SKM-1 treated with dmso at 0.1 percent for 144 hours (cell line): ENCODE data around the gene PDE3A.

Experiments used
- DNase-seq: peaks from one replicate; lab custom pipeline; 2025; ENCODE audit not compliant: unreplicated experiment; lab: John Stamatoyannopoulos, UW

PDE3A gene

GRCh38 chr12:20490213-20490612 is 121.9 kb downstream of the PDE3A start:
- DNase-seq = no peak

DNA sequence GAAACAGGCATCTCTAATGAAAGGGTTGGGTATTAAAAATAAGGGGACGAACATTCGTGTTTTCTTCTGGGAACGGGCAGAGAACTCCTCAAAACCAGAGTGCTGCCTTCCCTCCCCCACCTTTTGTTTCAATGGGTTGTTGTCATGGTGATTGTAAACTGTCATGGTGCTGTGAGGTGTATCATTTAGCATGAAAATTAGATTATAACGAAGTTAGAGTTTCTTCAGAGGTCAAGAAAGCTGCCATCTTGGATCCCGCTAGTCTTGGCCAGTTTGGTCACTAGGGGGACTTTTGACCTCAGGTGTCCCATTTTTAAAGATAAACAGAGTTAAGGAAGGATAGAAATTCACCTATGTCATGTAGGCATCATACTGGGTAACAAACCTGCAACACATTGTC is 123.0 kb downstream of the PDE3A start:
- no peak for DNase-seq

DNA sequence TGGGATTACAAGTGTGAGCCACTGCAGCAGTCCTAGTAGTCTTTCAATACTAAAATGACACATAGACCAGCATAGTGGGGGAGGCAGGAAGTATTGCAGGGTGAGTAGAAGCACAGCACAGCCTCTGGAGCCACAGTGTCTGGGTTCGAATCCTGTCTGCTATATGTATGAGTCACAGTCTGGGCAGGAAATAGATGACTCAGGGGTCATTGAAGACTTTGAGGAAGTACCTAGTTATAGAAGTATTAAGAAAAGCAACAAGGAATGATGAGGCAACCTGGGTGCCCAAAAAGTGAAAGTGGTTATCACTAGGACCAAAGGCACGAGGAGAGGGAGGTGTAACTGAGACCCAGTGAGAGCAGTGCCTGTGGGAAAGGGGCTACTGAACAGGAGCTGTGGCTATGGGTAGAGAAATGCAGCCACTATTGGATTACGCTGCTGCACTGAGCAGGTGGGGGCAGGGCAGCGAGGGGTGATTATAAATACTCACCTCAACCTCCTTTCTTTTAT is 124.0 kb downstream of the PDE3A start:
- DNase-seq = peak; percentile 86

- no peak for DNase-seq
These were observed 125.6 kb downstream of the PDE3A start for GRCh38 chr12:20493934-20494333.

- no peak for DNase-seq
These were observed 126.5 kb downstream of the PDE3A start for GRCh38 chr12:20494851-20495250.

GRCh38 chr12:20495997-20496396 is 127.7 kb downstream of the PDE3A start:
- no peak for DNase-seq

DNA sequence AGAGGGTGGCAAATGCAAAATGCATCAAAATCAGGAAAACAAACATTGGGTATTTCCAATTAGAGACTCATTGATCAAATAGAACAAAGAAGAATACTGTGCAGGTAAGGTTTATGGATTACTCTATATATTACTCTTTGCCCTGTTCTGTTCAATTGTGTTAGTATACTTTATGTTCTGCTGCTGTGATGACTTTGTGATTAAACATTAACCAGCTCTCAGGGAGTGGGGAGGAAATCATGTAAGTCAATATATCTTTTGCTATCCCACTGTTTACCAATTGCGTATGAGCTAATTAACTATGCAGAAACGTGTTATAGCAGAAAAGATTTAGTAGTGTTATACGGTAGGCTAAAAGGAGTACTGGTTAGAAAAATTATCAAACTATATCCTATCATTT is 129.4 kb downstream of the PDE3A start:
- no peak for DNase-seq

GRCh38 chr12:20501958-20502357 is 133.6 kb downstream of the PDE3A start:
- no peak for DNase-seq

GRCh38 chr12:20503858-20504257 is 135.5 kb downstream of the PDE3A start:
- DNase-seq = no peak

DNA sequence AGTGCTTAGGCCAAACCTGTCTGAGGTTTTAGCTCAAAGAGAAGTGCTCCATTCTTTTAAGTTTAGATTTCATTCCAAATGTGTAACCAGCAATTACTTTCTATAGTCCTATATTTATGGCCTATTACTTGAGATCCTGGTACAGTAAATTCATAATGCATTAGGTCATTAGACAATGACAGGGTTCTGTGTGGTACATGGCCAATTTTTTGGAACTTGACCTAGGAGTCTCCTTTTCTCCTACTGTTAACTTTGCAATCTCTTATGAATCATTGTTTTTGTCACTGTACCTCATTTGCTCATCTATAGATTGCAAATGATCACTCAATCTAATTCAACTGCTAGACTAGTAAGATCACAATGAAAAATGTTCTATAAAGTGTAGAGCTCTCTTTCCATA is 136.7 kb downstream of the PDE3A start:
- DNase-seq = no peak

DNA sequence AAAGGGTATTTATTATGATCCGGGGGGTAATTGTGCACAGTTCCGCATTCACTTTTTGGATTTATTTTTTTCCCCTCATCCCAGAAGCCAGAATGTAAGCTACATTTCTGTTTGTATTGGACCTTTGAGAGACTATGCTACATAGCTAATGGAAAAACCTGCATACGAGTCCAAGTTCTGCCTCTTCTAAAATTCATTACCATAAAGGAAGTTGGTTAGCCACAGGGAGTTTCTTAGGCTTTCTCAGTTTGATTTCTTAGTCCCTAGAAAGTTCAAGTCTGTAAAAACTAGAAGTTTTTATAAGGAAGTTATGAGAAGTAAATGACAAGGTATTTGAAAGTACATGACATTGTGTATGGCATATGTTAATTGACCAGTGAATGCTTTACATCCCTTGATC is 138.7 kb downstream of the PDE3A start:
- DNase-seq = peak; percentile 1

GRCh38 chr12:20507711-20508110 is 139.4 kb downstream of the PDE3A start:
- DNase-seq = no peak

DNA sequence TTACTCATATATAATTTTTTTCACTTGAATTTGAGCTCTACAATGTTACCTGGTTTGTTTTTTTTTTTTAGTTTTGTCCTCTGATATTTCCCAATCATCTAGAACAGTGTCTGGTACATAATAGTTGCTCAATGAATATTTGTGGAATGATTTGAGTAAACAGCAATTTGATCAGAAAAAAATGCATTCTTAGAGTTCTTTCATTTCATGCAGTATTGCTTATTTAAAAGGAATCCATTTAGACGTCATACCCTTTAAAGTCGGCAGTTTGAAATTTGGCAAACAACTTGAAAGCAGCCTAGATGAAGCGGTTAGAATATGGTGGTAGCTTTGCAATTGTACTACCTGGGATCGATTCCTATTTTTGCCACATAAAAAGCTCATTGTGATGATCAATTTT is 140.0 kb downstream of the PDE3A start:
- no peak for DNase-seq

DNA sequence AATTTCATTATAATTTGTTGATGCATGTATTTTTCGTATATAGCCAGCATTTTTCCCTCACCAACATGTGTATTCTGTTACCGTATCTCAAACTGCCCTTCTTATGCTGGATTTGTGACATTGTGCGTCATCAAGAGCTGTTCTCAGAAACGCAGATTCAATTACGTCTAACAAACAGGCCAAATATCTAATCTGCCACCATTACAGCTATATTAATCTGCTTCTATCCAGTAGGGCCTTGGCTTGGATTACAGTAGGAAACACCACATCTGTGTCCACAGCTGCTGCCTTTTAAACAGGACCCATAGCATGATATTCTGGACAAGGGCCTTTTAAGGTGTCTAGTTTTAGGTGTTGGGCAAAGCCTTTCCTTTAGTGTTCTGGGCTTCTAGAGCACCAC is 140.6 kb downstream of the PDE3A start:
- DNase-seq = no peak

DNA sequence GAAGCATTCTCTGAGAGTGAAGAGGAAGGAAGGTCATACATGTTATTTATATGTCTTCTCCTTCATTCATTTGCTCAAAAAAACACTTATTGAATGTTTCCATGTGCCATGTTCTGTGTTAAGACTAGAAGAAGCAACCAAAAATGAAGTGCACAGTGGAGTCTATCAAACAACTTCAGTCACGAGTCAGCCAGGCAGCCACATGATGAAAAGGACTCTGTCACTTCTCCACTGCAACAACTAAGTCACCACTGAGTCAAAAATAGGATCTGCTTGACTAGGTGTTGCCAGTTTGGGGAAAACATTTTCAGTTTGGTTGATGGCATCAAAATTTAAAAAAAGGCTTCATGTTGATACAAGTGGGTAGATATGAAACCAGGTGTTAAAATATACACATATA is 142.5 kb downstream of the PDE3A start:
- DNase-seq = no peak

- DNase-seq = no peak
These were observed 144.9 kb downstream of the PDE3A start for GRCh38 chr12:20513189-20513588.

- no peak for DNase-seq
These were observed 146.3 kb downstream of the PDE3A start for GRCh38 chr12:20514598-20514997.

- no peak for DNase-seq
These were observed 152.2 kb downstream of the PDE3A start for GRCh38 chr12:20520532-20520931.

DNA sequence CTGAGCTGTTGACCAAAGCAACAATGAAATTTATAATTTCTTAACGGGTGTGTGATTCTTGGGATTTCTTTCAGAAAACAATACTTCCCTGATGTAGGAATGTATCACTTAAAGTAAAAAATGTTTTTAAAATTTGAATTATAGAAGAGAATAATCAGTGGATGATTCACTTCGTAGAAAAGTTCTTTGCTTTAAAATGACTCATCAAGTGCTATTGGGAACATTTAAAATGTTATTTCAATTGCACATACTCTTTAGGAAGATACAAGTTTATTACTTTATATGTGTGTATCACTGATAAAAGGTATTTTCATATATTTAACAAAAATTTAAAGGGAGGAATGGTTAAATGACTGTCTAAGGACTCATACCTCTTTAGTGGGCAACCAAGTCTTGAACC is 155.3 kb downstream of the PDE3A start:
- DNase-seq = no peak

DNA sequence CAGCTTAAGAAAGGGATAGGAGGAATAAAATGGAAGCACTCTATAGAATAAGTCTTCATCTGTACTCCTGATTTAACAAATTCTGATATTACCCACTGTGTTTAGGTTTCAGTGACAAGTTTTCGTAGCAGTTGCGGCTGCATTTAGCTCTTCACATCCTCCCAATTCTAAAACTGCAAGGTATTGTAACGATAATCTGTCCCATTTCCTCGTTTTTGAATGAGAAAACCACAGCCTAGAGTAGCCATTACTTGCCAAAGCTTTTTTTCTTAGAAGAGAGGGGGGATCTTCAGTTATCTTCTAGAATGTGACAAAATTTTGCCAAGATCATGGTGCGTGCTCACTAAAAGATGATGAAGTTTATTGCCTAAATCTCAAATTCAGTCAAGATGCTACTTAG is 155.8 kb downstream of the PDE3A start:
- no peak for DNase-seq

- DNase-seq = no peak
These were observed 156.8 kb downstream of the PDE3A start for GRCh38 chr12:20525064-20525610.

GRCh38 chr12:20527417-20528163 is 159.3 kb downstream of the PDE3A start:
- no peak for DNase-seq

GRCh38 chr12:20528208-20528607 is 159.9 kb downstream of the PDE3A start:
- no peak for DNase-seq
